HG03342 (cell line): ENCODE data around the gene LRRC26.

Experiments used
- ATAC-seq: cut with Tn5 transposase; IDR thresholded peaks from one replicate; pipeline ENCODE4 v1.9.1; 2021; ENCODE audit warnings: mild to moderate bottlenecking, moderate library complexity; ENCODE audit not compliant: unreplicated experiment

The LRRC26 gene

DNA sequence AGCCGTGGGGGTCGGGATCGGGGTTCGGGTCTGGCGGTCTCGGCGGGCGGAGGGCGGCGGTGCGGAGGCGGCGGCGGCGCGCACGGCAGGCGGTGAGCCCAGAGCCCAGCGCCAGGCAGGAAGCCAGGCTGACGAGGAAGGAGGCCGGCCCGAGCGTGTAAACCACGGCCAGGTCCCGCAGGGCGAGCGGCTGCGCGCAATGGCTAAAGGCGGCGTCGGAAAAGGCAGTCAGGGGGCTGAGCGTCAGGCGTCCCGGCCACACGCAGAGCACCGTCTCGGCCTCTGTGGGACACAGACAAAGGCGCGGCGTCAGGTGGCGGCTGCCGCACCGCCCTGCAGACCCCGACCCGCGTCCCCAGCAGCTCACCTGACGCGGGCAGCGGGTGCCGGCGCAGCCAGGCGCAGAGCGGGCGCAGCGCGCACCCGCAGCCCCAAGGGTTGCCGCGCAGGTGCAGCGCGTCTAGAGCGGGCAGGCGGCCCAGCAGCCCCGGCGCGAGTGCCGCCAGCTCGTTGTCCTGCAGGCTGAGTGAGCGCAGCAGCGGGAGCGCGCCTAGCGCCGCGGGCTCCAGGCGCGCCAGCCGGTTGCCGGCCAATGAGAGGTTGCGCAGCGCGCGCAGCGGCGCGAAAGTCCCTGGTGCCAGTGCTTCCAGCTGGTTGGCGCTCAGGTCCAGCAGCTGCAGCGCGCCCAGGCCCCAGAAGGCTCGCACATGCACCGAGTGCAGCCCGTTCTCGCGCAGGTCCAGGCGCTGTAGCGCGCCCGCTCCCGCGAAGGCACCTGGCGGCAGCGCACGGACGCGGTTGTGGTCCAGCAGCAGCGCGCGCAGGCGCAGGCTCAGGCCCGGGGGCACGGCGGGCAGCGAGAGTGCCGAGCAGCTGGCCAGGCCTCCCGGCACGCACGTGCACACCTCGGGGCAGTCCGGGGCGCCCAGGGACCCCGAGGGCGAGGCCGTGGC is 671 bp downstream of the LRRC26 start:
- ATAC-seq: no peak

- ATAC-seq: no peak
Measured at GRCh38 chr9:137168573-137168903, 1.3 kb downstream of the LRRC26 start.

- ATAC-seq: no peak
Measured at GRCh38 chr9:137167747-137168572, 1.9 kb downstream of the LRRC26 start.

GRCh38 chr9:137167277-137167746 is 2.5 kb downstream of the LRRC26 start:
- ATAC-seq: no peak

DNA sequence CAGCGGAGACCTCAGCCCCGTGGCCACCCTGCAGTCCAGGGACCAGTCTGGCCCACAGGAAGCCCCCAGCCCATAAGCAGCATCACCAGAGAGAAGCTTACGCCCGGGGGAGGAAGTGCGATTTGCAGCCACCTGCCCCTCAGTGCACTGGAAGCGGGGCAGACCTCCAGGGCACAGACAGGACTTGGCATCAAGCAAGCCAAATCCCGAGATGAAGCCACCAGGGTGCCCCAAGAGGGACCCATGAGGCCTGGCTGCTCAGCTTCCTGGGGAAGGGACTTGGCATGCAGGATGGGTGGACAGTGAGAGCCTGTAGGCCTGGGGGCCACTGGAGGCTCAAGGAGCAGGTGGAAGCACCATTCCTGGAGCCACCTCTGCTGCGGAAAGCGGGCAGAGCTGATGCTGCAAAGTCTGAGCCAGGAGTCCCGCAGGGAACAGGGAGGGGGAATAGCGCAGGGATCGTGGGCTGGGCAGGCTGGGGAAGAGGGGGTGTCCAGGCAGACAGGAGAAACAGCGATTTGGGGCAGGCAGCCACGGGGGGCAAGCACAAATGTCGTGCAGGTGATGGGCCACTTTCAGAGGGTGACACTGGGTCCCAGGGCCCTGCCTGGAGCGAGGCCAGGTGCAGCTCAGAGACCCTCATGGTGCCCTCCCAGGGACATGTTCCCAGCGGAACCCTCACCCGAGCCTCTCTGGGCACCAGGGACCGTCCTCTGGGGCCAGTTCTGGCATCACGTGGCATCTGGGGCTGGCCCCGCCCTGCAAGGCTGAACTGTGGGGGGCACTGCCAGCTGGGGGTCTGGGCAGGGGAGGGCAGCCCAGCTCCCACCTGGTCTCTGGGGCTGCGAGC is 3.2 kb downstream of the LRRC26 start:
- no peak for ATAC-seq

GRCh38 chr9:137165250-137165836 is 4.5 kb downstream of the LRRC26 start:
- no peak for ATAC-seq

DNA sequence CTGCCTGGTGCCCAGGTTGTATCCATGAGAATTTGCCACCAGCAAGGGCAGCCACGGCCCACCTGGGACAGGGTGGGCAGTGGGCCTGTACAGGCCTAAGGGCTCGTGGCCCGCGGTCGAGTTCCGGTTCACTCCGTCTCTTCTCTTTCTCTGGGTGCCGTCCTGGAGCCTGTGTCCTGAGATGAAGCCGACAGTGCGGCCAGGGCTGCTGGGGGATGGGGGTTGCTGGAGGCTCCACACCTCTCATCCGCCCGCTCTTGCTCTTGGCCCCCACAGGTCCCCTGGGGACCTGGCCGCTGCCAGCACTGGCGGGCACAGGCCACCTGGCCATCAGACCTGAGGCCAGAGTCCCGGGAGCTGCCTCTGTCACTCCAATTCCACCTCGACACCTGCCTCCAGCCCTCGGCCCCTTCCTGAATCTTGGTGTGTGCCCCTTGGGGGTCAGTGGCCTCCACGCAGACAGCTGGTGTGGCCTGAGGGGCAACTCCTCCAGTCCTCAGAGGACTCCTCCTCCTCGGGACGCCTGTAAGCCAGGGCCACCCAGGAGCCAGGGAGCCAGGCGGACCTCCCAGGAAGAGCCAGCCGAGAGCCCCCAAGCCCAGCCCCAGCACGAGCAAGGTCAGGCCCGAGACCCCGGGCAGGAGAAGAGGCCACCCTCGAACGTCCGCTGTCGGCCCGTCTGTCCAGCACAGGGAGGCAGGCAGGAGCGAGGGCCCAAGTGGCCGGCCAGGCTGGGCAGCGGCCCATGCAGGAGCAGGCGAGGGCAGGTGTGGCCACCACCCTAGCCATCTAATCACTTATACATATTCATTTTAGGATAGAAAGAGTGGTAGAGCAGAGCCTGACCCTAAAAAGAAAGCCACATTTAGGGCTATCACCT is 5.2 kb downstream of the LRRC26 start:
- no peak for ATAC-seq

- no peak for ATAC-seq
Measured at GRCh38 chr9:137163805-137164204, 6.0 kb downstream of the LRRC26 start.

GRCh38 chr9:137163365-137163715 is 6.5 kb downstream of the LRRC26 start:
- ATAC-seq: no peak

DNA sequence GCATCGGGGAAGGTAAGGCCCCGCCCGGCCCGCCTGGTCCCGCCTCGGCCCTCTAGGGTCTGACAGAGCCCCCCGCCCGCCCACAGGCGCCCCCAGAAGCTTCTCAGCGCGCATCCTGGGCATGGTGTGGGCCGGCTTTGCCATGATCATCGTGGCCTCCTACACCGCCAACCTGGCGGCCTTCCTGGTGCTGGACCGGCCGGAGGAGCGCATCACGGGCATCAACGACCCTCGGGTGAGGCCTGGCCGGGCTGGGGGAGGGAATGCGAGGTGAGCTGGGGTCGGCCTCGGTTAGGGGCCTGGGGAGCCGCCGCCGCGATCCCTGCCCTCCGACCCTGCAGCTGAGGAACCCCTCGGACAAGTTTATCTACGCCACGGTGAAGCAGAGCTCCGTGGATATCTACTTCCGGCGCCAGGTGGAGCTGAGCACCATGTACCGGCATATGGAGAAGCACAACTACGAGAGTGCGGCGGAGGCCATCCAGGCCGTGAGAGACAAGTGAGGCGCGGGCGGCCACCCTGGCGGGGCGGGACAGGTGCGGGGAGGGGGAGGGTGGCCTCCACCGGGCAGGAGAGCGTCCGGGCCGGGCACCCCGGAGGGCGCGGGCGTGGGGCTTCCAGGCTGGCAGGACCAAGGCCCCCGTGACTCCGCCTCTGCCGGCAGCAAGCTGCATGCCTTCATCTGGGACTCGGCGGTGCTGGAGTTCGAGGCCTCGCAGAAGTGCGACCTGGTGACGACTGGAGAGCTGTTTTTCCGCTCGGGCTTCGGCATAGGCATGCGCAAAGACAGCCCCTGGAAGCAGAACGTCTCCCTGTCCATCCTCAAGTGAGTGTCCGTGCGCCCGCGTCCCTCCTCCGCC is 7.1 kb downstream of the LRRC26 start:
- ATAC-seq: no peak

DNA sequence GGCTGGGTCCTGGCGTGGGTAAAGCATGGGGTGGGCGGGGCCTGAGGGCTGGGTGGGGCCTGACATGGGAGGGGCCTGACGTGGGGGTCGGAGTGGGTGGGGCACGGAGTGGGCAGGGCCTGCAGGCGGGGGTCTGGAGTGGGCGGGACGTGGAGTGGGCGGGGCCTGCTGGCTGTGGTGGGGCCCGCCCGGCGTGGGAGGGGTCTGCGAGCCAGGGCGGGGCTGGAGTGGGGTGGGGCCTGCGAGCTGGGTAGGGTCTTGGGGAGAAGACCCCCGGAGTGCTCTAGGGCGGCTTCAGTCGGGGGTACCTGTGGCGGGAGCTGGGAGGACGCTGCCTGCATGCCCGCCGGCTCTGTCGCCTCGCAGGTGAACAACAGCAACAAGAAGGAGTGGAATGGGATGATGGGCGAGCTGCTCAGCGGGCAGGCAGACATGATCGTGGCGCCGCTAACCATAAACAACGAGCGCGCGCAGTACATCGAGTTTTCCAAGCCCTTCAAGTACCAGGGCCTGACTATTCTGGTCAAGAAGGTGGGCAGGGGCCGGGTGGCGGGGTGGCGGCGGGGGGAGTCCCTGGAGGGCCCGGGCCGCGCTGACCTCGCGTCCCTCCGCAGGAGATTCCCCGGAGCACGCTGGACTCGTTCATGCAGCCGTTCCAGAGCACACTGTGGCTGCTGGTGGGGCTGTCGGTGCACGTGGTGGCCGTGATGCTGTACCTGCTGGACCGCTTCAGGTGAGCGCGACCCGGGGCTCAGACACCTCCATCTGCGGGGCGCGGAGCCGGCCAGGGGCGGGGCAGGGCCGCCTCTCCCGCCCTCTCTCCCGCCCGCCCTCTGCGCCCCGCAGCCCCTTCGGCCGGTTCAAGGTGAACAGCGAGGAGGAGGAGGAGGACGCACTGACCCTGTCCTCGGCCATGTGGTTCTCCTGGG is 8.0 kb downstream of the LRRC26 start:
- no peak for ATAC-seq

GRCh38 chr9:137160716-137161557 is 8.9 kb downstream of the LRRC26 start:
- ATAC-seq: no peak

DNA sequence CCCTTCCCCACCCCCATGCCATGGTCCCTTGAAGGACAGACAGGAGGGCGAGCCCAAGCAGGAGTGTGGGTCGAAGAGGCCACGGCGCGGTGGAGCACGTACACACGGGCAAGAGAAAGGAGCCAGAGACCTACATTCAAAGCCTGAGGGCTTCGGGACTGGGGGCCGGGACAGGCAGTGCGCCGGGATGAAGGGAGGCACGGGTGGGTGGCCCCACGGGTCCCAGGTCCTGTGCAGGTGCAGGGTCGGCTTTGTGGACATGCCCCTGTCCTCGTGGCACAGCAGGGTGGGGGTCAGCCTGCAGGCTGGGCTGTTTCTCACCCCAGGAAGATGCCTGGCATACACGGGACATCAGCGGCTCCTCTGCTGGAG is 9.8 kb downstream of the LRRC26 start:
- ATAC-seq: no peak

GRCh38 chr9:137159105-137160053 is 10.5 kb downstream of the LRRC26 start:
- no peak for ATAC-seq

DNA sequence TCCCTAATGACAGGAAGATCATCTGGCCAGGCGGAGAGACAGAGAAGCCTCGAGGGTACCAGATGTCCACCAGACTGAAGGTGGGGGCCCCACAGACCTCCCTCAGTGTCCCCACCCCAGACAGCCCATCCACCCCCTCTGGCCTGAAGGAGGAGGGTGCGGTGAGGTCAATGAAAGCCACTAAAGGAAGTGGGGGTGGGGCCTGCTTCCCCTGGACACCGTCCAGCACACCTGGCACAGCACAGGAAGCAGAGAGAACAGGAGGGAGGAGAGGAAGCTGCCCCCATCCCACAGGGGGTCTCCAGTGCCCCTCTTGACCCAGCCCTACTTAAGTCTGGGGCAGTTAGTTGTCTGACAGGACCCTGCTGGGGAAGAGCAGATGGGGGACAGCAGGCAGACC is 11.2 kb downstream of the LRRC26 start:
- no peak for ATAC-seq
